Measurements from ENCODE around the gene NDUFB5. TPM values are rescaled to one million over a fixed set of nuclear protein-coding genes. Genes with fewer than 3 reads are reported as not detected.

Gene NDUFB5
- total RNA-seq, 1 donor from 2014 or later, result 73.7 TPM

- peaks cover 16% of the 10 kb centered on the region for H3K4me1 Mint-ChIP-seq (ENCODE audit: low read depth, unreplicated experiment)
- peaks cover 14% of the 10 kb centered on the region for H3K4me1 ChIP-seq (ENCODE audit: insufficient read depth, low read length)
- no peaks in the 10 kb centered on the region for H4K20me1 ChIP-seq (ENCODE audit: insufficient read depth, low read length)
- peaks cover 6% of the 10 kb centered on the region for H3K79me2 ChIP-seq (ENCODE audit: insufficient read depth, low read length)
- no peaks in the 10 kb centered on the region for H3K27me3 Mint-ChIP-seq (ENCODE audit: low read depth, unreplicated experiment)
- DNase-seq (ENCODE audit: low read depth) (no peak), FAIRE-seq (no peak)
- H3K27ac ChIP-seq (ENCODE audit: low read depth, low read length), result no peak overlapping the region
- no peak overlapping the region for H3K27ac Mint-ChIP-seq (ENCODE audit: unreplicated experiment)
- H3K9ac ChIP-seq (ENCODE audit: low read length), result no peak overlapping the region
- peaks cover under 1% of the 10 kb centered on the region for H3K9me3 Mint-ChIP-seq (ENCODE audit: unreplicated experiment)
- no peak overlapping the region for H3K4me2 ChIP-seq (ENCODE audit: low read length)
- no peaks in the 10 kb centered on the region for H3K27me3 ChIP-seq (ENCODE audit: insufficient read depth, low read length)
- H3K4me3 ChIP-seq (ENCODE audit: insufficient read depth, low read depth, low read length), result no peak overlapping the region
- TF ChIP-seq EZH2 (IDR thresholded peaks at IDR 0.05; ENCODE audit: insufficient read depth, low read length), result no peak
- TF ChIP-seq CTCF (IDR thresholded peaks at IDR 0.05; ENCODE audit: insufficient read depth, low read depth, low read length), result no peak
- no peak overlapping the region for H2AFZ ChIP-seq (ENCODE audit: low read depth, low read length)
- H3K36me3 Mint-ChIP-seq (ENCODE audit: low read depth, unreplicated experiment), result peaks cover 6% of the 10 kb centered on the region
- no peak overlapping the region for H3K4me3 Mint-ChIP-seq (ENCODE audit: unreplicated experiment)
- peaks cover 8% of the 10 kb centered on the region for H3K36me3 ChIP-seq (ENCODE audit: insufficient read depth, low read length)
- H3K9me3 ChIP-seq (ENCODE audit: insufficient read depth, low read depth, low read length), result no peaks in the 10 kb centered on the region
These were observed 11.0 kb downstream of the NDUFB5 start for GRCh38 chr3:179615458-179616173.

- Mint-ChIP-seq H3K9me3 (ENCODE audit: unreplicated experiment) (peaks cover 2% of the 10 kb centered on the region), H3K27me3 (ENCODE audit: low read depth, unreplicated experiment) (no peaks in the 10 kb centered on the region), H3K27ac (ENCODE audit: unreplicated experiment) (no peak overlapping the region), H3K4me3 (ENCODE audit: unreplicated experiment) (no peak overlapping the region), H3K4me1 (ENCODE audit: low read depth, unreplicated experiment) (no peaks in the 10 kb centered on the region), H3K36me3 (ENCODE audit: low read depth, unreplicated experiment) (peaks cover 27% of the 10 kb centered on the region)
- Histone ChIP-seq H4K20me1 (ENCODE audit: insufficient read depth, low read length) (no peaks in the 10 kb centered on the region), H3K9me3 (ENCODE audit: insufficient read depth, low read depth, low read length) (no peaks in the 10 kb centered on the region), H3K4me2 (ENCODE audit: low read length) (no peak overlapping the region), H3K9ac (ENCODE audit: low read length) (no peak overlapping the region), H3K36me3 (ENCODE audit: insufficient read depth, low read length) (peaks cover 8% of the 10 kb centered on the region), H2AFZ (ENCODE audit: low read depth, low read length) (no peak overlapping the region), H3K79me2 (ENCODE audit: insufficient read depth, low read length) (no peaks in the 10 kb centered on the region), H3K4me3 (ENCODE audit: insufficient read depth, low read depth, low read length) (no peak overlapping the region), H3K4me1 (ENCODE audit: insufficient read depth, low read length) (no peaks in the 10 kb centered on the region), H3K27ac (ENCODE audit: low read depth, low read length) (no peak overlapping the region), H3K27me3 (ENCODE audit: insufficient read depth, low read length) (no peaks in the 10 kb centered on the region)
- TF ChIP-seq CTCF (IDR thresholded peaks at IDR 0.05; ENCODE audit: insufficient read depth, low read depth, low read length) (no peak), EZH2 (IDR thresholded peaks at IDR 0.05; ENCODE audit: insufficient read depth, low read length) (no peak)
- no peak for FAIRE-seq
- DNase-seq (ENCODE audit: low read depth), result no peak
These were observed 17.4 kb downstream of the NDUFB5 start for GRCh38 chr3:179622023-179622422.

GRCh38 chr3:179624451-179624850 is 19.9 kb downstream of the NDUFB5 start:
- peaks cover 2% of the 10 kb centered on the region for H3K9me3 Mint-ChIP-seq (ENCODE audit: unreplicated experiment)
- no peaks in the 10 kb centered on the region for H4K20me1 ChIP-seq (ENCODE audit: insufficient read depth, low read length)
- no peaks in the 10 kb centered on the region for H3K9me3 ChIP-seq (ENCODE audit: insufficient read depth, low read depth, low read length)
- no peak overlapping the region for H3K4me3 ChIP-seq (ENCODE audit: insufficient read depth, low read depth, low read length)
- H3K36me3 ChIP-seq (ENCODE audit: insufficient read depth, low read length), result no peaks in the 10 kb centered on the region
- DNase-seq (ENCODE audit: low read depth) (peak; percentile 4), FAIRE-seq (no peak)
- no peaks in the 10 kb centered on the region for H3K79me2 ChIP-seq (ENCODE audit: insufficient read depth, low read length)
- no peak overlapping the region for H3K4me2 ChIP-seq (ENCODE audit: low read length)
- H3K4me1 Mint-ChIP-seq (ENCODE audit: low read depth, unreplicated experiment), result no peaks in the 10 kb centered on the region
- H3K27ac ChIP-seq (ENCODE audit: low read depth, low read length), result no peak overlapping the region
- H3K27me3 ChIP-seq (ENCODE audit: insufficient read depth, low read length), result no peaks in the 10 kb centered on the region
- H3K4me1 ChIP-seq (ENCODE audit: insufficient read depth, low read length), result no peaks in the 10 kb centered on the region
- H3K27me3 Mint-ChIP-seq (ENCODE audit: low read depth, unreplicated experiment), result no peaks in the 10 kb centered on the region
- H3K36me3 Mint-ChIP-seq (ENCODE audit: low read depth, unreplicated experiment), result peaks cover 27% of the 10 kb centered on the region
- no peak overlapping the region for H3K27ac Mint-ChIP-seq (ENCODE audit: unreplicated experiment)
- H3K4me3 Mint-ChIP-seq (ENCODE audit: unreplicated experiment), result no peak overlapping the region
- no peak overlapping the region for H2AFZ ChIP-seq (ENCODE audit: low read depth, low read length)
- no peak overlapping the region for H3K9ac ChIP-seq (ENCODE audit: low read length)
- no peak for TF ChIP-seq EZH2 (IDR thresholded peaks at IDR 0.05; ENCODE audit: insufficient read depth, low read length)
- no peak for TF ChIP-seq CTCF (IDR thresholded peaks at IDR 0.05; ENCODE audit: insufficient read depth, low read depth, low read length)
